Neural crest cell (in vitro differentiated cells): ENCODE data around the gene MYRF. TPM values are rescaled to one million over a fixed set of nuclear protein-coding genes. Genes with fewer than 3 reads are reported as not detected.
A peak's percentile ranks its signal among the peaks of the same experiment; 100 is the strongest.

Experiments
- DNase-seq: peaks from one replicate; pipeline ENCODE4 v3.0.0; 2021; ENCODE audit warnings: low read depth, mixed read lengths, low spot score
- H3K27ac Mint-ChIP-seq: one replicate; pipeline ENCODE4 v1.8.0; 2021; ENCODE audit warnings: mild to moderate bottlenecking, mixed read lengths; ENCODE audit not compliant: unreplicated experiment
- H3K27me3 Mint-ChIP-seq: 2 replicates; pipeline ENCODE4 v1.8.0; 2021; ENCODE audit warnings: low read depth, mild to moderate bottlenecking, mixed read lengths
- H3K36me3 Mint-ChIP-seq: 2 replicates; pipeline ENCODE4 v1.8.0; 2021; ENCODE audit warnings: low read depth, mild to moderate bottlenecking, mixed read lengths
- H3K4me1 Mint-ChIP-seq: 2 replicates; pipeline ENCODE4 v1.8.0; 2021; ENCODE audit warnings: mixed read lengths
- H3K4me3 Mint-ChIP-seq: one replicate; pipeline ENCODE4 v1.8.0; 2021; ENCODE audit warnings: mild to moderate bottlenecking, mixed read lengths
- H3K9me3 Mint-ChIP-seq: 2 replicates; pipeline ENCODE4 v1.8.0; 2021; ENCODE audit warnings: mixed read lengths
- total RNA-seq: library from RNA; stranded (reverse); gene quantifications from 2 replicates; pipeline ENCODE4 v1.2.1, GENCODE V29; 2021
- TF ChIP-seq, protein P1 (sequence below): fragments of 200-600 bp; sonication (generic); conservative IDR thresholded peaks from 2 replicates; pipeline ENCODE4 v1.5.0; 2021; ENCODE audit warnings: antibody characterized with exemption, mild to moderate bottlenecking

The MYRF gene
- total RNA-seq, 1 donor from 2014 or later: 3.5 TPM

DNA sequence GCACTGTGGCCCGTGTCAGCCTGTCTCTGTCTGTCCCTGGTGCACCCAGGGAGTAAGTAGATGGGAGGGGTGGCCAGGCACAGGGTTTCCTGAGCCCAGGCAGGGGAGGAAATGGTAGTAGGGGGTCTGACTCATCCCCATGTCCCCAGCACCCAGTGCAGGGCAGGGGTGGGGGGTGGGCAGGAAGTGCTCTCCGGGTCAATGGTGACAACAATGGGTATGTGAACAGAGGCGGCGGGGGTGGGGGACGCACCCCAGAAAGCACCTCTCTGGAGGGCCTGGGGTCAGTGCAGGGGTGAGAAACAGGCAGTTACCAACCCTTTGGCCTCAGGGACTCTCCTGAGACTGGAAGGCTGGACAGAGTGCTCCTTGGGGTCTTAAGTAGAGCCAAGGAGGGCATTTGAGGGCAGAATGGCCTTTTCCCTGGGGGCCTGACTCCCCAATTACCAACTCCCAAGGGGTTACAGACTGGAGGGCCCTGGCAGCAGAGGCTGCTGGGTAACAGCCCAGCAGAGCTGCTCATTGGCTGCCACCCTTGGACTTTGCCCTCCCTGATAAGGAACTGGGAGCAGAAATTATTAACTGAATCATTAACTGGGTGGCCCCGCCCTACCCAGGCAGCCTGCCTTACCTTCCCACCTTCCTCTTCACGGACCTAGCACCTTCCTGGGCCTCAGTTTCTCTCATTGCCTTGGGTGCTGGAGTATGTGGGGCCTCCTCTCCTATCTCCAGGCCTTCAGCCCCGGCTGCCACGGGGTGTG is 4.2 kb downstream of the MYRF start:
- DNase-seq: no peak
- Mint-ChIP-seq H3K4me1 (peaks cover 10% of the 10 kb centered on the region), H3K4me3 (no peak overlapping the region), H3K27ac (peak overlapping the region; percentile 57), H3K27me3 (peaks cover 50% of the 10 kb centered on the region), H3K36me3 (no peaks in the 10 kb centered on the region), H3K9me3 (no peaks in the 10 kb centered on the region)
- TF ChIP-seq, protein P1, sequence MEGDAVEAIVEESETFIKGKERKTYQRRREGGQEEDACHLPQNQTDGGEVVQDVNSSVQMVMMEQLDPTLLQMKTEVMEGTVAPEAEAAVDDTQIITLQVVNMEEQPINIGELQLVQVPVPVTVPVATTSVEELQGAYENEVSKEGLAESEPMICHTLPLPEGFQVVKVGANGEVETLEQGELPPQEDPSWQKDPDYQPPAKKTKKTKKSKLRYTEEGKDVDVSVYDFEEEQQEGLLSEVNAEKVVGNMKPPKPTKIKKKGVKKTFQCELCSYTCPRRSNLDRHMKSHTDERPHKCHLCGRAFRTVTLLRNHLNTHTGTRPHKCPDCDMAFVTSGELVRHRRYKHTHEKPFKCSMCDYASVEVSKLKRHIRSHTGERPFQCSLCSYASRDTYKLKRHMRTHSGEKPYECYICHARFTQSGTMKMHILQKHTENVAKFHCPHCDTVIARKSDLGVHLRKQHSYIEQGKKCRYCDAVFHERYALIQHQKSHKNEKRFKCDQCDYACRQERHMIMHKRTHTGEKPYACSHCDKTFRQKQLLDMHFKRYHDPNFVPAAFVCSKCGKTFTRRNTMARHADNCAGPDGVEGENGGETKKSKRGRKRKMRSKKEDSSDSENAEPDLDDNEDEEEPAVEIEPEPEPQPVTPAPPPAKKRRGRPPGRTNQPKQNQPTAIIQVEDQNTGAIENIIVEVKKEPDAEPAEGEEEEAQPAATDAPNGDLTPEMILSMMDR: no peak

DNA sequence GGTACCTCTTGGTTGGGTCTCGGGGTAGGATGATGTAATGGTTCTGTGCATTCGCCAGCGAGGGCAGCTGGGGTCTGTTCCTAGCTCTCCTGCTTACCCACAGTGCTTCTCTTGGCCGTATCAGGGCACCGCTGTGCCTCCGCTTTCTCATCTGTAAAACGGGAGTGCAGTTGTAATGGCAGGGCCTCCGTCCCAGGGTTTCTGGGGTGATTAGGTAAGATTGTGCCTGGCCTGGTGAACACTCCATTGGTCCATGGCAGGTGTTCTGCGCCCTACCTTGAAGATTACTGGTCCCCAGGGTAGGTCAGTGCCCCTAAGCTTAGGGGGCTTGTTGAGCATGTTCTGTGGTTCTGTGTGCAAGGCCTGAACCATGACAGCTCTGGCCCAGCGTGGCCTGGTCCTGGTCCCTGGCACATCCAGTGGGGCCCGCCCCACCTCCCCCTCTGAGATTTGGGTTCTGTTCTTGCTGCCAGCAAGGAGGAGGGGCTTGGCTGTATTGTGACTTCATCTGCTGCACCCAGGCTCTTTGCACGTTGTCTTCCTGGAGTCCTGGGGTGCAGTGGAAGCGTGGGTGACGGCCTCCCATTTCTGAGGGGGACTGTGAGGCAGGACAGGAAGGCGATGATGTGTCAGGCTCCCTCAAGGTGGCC is 4.9 kb downstream of the MYRF start:
- Mint-ChIP-seq H3K9me3 (no peaks in the 10 kb centered on the region), H3K4me1 (peaks cover 15% of the 10 kb centered on the region), H3K27me3 (peaks cover 51% of the 10 kb centered on the region), H3K4me3 (no peak overlapping the region), H3K27ac (peak overlapping the region; percentile 57), H3K36me3 (no peaks in the 10 kb centered on the region)
- TF ChIP-seq, protein P1: no peak
- no peak for DNase-seq

DNA sequence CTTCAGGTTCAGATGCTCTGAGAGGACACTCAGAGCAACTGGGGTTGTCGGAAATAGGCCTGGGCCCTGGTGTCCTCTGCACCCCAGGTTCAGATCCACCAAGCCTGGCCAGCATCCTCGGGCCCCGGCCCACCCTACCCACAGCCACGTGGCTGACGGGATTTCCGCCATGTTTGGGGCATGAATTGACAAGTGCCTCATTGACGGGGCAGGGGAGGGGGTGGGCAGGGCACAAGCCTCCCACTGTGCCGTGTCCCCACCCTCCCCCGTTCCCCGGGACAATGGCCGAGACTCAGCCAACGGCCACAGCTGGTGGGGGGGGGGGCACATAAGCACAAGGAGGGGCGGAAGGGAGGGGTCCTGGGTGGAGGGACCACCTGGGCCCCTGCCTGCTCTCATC is 8.5 kb downstream of the MYRF start:
- H3K4me3 Mint-ChIP-seq: no peak overlapping the region
- H3K9me3 Mint-ChIP-seq: no peaks in the 10 kb centered on the region
- TF ChIP-seq, protein P1: no peak
- no peak overlapping the region for H3K27ac Mint-ChIP-seq
- H3K4me1 Mint-ChIP-seq: peaks cover 14% of the 10 kb centered on the region
- peaks cover 32% of the 10 kb centered on the region for H3K27me3 Mint-ChIP-seq
- DNase-seq: no peak
- no peaks in the 10 kb centered on the region for H3K36me3 Mint-ChIP-seq

DNA sequence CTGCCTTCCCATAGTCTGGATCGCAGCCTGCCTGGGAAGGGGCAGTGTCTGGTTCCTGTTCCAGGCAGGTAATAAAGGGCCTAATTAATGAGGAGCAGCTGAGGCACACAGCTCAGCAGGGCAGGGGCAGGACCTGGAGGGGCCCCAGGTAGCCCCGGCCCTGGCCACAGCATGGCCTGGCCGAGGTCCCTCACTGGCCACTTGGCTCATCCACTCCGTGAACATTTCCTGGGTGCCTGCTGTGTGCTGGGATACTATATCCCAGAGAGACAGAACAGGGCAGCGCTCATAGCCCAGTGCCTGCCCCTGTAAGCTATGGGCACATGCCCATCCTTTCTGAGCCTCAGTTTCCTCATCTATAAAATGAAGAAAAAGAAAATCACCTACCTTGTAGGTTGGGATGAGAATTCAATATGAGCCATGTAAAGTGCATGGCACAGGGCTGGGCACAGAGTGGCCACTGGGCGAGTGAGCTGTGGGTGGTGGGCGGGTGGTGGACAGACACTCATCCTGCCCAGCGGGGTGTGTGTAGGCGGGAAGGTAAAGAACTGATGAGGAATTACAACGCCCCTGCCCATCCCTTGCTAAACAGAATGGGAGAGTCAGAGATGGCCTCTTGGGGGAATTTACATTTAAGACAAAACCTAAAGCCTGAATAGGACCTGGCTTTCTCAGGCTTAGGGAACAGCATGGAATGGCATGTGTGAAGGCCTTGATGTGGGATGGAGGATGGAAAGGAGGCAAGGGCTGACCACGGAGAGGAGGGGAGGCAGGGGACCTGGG is 9.2 kb downstream of the MYRF start:
- H3K27ac Mint-ChIP-seq: no peak overlapping the region
- H3K9me3 Mint-ChIP-seq: no peaks in the 10 kb centered on the region

DNA sequence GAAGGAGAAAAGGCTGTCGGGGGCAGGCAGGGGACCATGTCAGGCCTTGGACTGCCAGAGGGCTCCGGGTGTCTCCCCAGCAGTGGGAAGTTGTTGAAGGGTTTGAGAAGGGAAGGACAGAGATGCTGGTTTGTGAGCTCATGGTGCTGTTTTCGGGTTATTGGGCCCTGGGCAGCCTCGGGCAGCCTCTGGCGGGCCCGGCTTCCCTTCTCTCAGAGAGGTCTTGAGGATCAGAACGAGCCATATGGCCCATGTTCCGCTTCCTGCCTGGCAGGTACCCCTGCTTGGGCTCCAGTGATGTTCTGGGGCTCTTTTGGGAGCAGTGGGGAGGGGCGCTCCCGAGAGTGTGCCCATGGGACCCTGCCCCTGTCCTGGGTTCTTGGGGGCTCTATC is 9.8 kb downstream of the MYRF start:
- Mint-ChIP-seq H3K4me3 (no peak overlapping the region), H3K27ac (no peak overlapping the region), H3K36me3 (no peaks in the 10 kb centered on the region), H3K4me1 (peaks cover 11% of the 10 kb centered on the region), H3K27me3 (peaks cover 25% of the 10 kb centered on the region), H3K9me3 (no peaks in the 10 kb centered on the region)
- TF ChIP-seq, protein P1: no peak
- no peak for DNase-seq

More for the DNA sequence above, 9.2 kb downstream of the MYRF start:
- DNase-seq: no peak
- H3K36me3 Mint-ChIP-seq: no peaks in the 10 kb centered on the region
- peaks cover 27% of the 10 kb centered on the region for H3K27me3 Mint-ChIP-seq
- TF ChIP-seq, protein P1: no peak
- H3K4me1 Mint-ChIP-seq: peaks cover 14% of the 10 kb centered on the region
- no peak overlapping the region for H3K4me3 Mint-ChIP-seq
